GM18498 (cell line): ENCODE data around the gene CLCN6.

Source experiments
- ATAC-seq: cut with Tn5 transposase; IDR thresholded peaks from one replicate; pipeline ENCODE4 v1.9.1; 2021; ENCODE audit warnings: mild to moderate bottlenecking, moderate library complexity; ENCODE audit not compliant: unreplicated experiment

The CLCN6 gene

DNA sequence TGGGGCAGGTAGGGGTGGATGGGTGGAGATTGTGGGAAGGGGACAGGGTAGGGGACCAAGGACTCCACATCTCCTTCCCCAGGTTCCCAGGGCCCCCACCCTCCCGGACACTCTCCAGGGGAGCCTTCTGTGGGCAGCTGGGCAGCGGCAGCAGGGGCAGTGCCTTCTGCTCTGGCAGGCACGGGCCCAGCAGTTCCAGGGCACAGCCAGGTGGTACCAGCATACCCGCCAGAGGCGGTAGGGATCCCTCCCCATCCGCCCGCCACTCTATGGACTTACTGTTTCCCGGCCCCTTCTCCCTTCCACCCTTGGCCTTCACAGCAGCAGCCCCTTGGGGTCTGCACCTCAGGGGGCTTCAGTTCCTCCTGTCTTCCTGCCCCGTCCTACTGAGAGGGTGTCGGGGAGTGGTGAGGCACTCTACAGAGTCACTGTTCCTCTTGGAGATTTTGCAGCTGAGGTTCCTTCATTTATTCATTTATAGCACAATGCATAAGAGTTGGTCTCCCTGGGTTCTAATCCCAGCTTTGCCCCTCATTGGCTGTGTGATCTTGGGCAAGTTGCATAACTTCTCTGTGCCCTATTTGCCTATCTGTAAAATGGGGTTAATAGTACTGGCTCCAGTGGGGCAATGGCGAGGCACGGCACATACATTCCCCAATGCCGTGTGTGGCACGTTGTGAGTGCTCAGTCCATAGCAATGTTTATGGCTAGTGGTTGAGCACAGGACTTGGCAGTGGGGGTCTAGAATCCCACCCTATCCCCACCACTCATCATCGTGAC lies 27.0 kb upstream of the CLCN6 start:
- no peak for ATAC-seq

DNA sequence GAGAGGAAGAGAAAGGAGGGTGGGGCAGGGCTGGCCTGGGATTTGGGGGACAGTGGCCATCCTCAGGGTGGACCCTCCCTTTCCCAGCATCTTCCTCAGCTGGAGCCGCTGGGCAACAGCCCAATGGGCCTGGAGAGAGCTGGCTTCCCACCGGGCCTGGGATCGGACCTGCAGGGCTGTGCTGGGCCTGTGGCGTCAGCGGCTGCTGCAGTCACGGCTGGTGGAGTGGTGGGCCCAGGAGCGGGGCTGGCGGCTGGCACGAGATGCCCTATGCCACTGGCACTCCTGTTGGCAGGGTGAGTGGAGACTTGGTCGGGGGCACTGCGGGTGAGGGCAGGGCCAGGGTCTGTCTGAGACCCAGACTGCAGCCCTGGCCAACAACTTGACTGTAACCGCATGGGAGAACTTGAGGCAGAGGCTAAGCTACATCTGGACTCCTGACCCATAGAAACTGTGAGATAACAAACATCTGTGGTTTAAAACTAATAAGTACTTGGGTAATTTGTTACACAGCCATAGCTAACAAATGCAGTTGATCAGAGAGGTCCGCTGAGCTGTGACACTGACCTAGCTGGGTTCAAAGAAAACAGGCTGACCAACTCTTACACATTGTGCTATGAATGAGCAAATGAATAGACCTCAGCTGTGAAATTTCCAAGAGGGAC lies 26.1 kb upstream of the CLCN6 start:
- ATAC-seq = no peak

DNA sequence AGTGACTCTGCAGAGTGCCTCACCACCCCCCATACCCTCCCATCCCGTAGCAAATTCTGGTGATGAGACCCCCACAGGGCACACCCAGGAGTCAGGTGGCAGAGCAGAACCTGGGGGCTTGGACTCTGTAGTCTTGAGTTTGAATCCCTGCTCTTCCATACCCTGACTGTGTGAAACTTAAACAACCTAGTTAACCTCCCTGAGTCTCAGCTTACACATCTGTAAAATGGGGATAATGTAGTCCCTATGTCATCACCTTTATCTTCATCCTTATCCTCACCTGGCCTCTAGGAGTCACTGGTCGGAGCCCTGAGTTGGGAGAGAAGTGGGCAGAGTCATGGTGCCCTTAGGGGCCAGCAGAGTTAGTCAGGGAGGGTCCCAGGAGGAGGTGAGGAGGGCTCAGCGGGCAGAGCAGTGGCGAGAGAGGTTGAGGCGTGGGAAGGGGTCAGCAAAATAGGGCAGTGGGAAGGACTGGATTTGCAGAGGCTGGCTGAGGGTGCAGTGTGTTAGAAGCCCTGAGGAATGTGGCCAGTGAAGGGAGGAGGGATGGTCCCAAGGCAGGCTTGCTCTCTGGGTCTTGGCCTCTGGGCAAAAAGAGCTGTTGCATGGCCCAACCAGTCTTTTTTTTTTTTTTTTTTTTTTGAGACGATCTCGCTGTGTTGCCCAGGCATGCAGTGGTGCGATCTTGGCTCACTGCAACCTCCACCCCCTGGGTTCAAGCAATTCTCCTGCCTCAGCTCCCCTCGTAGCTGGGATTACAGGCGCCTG lies 25.4 kb upstream of the CLCN6 start:
- no peak for ATAC-seq

DNA sequence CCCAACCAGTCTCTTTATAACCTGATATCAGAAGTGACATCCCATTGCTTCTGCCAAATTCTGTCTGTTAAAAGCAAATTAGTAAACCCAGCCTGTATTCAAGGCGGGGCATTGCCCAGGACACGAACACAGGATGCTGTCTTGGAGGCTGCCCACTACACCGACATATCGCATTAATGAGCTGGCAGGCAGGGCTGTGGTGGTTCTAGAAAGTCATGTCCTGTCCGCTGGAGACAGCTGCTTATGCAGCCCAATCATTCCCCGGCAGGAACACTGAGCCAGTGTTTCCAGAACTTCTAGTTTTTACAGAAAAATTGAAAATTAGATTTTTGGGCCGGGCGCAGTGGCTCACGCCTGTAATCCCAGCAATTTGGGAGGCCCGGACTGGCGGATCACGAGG lies 24.7 kb upstream of the CLCN6 start:
- ATAC-seq = no peak

DNA sequence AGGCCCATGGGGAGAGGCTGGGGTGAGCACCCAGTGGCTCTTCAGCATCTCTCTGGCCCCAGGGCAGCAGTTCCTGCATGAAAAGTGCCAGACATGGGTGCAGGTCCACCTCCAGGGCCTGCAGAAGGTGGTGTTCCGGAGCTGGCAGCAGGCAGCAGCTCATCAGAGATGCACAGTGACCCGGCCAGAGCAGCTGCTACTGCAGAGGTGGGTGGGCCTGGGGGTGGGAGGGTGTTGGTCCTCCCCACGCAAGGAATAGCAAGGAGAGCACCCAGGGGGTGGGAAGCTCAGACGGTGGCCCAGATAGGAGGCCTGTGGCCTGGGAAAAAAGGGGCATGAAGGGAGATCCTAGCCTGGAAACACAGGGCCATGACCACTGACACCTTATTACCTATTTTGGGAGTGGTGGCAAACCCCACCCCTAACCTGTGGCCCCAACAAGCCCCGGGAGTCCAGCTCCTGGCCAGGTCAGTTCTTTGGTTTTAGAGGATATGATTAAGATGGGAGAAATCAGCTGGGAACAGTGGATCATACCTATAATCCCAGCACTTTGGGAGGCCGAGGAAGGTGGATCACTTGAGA lies 23.8 kb upstream of the CLCN6 start:
- ATAC-seq = no peak

DNA sequence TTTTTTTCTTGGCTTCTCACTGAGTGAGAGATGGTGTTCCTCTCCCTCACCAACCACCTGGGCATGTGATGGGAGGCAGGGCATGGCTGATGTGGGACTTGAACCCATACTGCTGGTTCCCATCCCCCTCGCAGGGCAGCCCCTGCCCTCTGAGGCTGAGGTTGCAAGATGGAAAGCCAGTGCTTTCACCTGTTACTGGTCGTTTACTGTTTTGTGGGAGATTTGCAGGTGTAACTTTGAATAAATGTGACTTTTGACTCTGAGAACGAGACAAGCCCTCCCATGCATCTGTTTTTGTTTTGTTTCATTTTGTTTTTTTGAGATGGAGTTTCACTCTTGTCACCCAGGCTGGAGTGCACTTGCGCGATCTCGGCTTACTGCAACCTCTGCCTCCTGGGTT lies 22.4 kb upstream of the CLCN6 start:
- ATAC-seq = no peak

DNA sequence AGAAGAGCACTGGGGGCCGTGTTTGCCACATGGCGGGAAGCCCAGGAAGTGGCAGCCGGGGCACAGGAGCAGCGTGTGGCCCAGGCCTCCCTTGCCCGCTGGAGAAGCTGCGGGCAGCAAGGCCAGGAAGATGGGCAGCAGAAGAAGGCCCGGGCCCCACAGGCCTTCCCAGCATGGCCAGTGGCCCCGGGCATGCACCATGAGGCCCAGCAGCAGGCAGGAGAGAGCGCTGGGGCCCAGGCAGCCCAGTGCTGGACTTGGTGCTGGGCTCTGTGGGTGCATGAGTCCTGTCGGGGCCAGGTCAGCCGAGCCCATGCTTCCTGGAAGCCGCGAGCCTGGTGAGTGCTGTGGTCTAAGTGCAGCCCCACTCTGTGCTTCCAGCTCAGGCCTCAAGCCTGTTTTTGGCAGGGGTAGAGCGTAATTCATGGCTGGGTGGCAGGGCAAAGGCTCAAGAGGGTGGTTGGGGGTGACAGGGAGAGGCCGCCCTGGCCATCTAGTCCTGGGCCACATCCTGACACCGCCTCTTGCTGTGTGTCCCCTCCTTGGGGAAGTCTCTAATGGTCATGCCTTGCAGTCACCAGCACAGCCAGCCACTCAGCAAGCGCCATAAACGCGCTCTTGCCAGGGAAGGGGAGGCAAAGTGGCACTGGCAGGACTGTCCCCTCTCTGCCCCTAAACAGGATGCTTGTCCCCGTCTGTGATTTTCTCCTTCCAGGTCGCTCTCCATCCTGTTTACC lies 21.6 kb upstream of the CLCN6 start:
- no peak for ATAC-seq

DNA sequence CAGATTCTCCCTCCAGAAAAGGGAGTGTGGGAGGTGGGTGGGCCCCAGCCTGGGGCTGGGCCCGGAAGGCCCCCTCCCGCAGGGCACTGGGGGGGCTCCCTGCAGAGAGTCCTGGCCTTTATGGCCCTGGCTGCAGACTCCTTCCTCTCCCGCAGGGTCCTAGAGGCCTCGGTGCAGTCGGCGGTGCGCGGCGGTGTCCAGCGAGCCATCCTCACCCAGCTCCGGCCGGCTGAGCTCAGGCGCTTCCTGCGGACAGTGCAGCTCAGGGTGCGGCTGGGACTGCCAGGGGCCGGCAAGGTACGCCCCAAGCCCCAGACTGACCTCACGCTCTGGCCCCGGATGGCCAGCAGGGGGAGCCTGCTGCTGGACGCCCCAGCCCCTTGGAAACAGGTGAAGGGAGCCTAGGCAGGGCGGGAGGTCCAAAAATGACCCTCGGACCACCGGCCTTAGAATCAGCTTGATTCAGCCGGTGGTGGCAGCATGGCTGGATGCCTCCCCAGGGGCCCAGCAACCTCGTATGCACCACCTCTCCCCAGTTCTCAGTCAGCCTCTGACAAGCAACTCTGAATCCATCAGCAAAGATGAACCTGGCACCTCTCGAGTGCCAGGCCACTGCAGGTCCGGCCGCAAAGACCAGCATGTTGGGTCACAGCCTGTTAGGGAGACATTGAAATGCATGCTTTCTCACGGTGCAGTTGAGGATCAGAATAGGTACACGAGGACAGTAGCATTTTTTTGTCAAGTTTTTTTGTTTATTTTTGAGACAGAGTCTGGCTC lies 20.8 kb upstream of the CLCN6 start:
- ATAC-seq = no peak

DNA sequence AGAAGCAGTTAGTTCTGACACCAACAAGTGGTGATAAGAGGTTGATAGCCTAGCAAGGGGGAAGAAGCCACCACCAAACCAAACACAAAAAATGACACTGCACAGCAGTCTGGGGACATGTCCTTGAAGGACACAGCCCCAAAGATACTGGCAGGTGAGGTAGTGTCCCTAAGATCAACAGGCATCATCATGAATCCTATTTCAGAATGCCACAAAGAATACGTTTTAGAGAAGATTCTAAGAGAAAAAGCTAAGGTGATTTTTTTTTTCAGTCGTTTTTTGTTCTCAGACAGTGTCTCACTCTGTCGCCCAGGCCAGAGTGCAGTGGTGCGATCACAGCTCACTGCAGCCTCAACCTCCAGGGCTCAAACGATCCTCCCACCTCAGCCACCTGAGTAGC lies 19.8 kb upstream of the CLCN6 start:
- ATAC-seq = no peak

DNA sequence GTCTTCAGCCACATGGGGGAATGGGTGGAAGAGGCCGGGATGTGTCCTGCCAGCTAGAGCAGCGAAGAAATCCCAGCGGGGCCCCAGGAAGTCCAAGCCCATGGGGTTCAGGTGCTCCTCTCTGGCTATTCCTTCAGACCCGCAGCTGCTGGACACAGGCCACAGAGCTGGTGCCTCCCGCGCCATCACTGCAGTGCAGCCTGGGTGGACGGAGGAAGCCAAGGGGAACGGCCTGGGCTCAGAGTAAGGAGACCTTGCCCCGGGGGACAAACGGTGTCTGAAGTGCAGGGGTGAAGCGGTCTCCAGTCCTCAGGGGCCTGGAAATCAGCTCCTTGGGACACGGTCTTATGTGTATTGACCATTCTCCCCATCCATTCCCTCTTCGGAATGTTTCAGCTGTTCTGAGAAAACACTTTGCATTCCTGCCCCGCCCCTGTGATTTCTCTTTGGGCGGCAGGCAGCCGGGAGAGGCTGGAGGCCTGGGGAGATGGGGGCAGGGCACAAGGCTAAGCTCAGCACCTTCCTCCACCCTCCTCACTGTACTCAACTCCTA lies 18.7 kb upstream of the CLCN6 start:
- no peak for ATAC-seq

DNA sequence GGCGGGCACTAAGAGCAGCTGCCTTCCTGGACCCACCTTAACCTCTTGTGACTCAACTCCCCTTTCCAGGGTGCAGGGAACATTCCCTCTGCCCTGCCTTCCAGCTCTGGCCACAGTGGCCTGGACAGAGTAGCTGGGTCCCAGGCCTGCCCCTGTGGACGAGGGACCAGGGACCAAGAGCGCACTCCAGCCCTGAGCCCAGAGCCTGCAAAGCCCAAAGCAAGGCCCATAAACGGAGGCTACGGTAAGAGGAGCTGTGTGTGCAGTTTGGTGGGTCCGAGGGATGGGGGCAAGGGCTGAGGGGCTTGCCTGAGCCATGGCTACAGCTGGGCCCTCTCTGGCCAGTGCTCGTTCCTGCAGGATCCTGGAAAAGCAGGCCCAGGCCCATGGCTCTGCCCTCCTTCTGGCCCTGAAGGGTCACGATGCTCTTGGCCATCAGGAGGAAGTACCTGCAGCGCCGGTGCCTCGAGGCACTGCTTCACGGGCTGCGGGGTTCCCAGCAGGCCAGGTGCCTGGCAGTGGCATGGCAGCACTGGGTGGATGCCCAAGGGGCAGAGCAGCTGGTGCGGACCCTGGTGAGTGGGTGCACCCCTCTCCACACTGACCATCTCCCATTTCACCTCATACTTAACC lies 18.1 kb upstream of the CLCN6 start:
- ATAC-seq = no peak

DNA sequence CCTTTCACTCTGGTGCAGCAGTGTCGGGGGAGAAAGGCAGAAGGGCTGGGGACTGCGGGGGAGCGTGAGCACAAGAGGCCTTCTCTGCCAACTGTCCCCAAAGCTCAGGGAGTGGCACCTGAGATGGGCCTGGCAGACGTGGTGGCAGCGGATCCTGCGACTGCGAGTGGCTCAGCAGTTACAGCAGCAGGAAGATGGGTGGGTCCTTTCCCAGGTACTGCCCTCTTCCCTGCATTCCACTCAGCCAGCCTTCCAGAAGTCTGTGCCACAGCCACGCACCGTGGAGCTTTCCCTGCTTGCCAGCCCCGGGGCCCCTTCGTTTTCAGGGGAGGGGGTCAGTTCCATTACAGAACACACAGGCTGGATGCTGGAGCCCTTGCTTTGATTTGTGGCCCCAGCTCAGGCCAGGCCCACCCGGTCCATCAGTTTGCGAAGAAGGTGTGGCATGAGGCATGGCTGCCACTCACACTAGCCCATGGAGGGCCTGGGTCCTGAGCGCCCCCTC lies 17.4 kb upstream of the CLCN6 start:
- no peak for ATAC-seq

DNA sequence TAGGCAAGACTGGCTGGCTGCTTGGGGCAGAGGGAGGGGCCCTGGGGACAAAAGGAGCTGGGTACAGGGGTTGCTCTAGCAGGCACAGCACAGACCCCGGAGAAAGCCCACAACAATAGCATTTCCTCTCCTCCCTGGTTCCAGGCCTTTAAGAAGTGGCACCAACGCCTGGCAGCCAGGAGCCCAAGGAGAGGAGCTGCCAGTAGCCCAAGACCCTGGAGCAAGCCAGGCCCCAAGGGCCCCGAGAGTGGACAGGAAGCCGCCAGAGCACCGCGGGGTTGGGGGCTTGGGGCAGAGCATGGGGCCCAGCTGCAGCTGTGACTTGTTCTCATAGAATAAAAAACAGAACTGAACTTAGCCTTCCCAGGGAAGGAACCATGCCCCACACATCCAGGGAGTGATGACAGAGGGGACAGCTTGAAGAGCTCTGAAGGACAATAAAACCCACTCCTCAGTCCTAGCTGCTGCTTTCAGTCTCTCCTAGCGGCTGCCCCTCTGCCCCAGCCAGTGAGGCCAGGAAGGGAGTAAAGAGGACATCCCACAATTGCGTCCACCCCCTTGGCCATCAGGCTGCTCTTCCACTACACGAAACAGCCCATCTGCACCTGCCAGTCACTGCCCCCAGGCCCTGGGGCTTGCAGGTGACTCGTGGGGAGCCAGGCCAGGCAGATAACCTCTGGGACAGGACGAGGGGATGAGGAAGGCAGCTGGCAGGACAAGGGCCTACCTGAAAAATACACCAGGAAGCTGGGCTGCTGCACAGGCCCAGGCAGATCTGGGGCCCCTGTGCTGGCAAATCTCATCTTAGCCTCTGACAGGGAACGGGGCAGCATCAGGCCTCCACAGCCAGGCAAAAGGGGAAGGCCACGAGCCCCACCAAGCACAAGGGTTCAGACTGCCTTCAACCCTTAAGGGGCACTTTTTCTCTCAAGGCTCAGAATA lies 16.6 kb upstream of the CLCN6 start:
- ATAC-seq = no peak

DNA sequence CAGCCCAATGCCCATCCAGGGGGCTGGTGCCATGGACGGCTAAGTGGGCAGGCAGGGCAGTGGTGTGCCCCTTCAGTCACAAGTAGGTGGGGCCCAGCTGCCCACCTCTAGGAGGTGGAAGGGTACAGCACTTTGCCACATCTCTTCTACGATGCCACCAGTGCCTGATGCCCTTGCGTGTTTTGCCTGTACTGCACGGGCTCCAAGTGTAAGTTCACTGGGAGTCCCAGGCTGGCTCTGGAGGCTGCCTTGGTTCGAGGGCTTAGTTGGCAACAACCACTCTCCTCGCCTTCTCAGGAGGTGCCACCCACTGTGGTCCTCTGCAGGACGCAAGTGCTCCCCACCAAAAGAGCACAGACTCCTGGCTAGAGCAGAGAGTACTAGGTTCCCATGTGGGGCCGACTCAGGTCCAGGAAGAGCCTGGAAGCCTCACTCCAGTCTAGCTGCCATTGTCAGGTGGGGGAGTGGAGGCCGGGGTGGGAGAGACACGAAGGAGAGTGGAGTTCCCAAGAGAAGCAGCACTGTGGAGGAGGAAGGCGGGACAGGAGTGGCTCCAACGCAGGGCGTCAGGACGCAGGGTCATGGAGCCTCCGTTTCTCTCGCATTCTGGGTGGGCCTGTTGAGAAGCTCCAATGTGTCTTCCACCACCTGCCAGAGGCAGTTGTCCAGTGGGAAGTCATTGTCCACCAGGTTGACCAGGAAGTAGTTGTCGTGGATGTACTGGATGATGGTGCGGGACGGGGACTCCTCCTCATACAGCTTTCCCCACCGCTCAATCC lies 15.7 kb upstream of the CLCN6 start:
- no peak for ATAC-seq

DNA sequence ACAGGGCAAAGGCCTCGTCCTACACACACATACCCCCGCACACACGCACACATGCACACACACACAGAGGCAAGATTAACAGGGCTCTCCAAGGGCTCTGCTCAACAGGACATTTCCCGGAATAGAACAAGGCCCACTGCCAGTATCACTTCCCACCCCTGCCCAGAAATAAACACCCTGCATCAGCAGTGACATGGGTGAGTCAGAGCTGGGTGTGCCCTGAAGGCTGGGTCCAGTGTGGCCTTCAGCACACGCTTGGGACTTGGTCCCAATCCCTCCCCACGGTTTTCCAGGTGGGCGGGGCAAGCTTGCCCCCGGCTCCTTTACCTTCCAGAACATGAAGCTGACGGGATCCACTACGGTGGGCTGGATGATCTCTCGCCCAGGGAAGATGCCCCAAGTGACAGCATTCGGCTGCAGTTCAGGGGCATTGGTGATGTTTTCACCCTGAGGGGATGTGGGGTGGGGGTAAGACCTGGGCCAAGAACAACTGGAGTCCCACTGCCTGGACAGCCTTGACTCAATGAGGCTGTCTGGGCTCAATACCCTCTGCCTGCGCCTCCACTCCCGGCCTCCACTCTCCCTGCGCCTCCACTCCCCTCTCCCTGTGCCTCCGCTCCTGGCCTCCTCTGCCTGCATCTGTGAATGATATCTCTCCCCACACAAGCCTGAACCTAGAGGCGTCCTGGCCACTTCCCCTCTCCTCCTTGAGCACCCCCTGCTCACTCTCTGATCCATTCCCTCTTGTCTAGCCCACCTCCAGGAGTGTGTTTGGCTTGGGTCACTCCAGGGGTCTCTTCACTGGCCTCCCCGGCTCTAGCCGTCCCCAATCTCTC lies 14.9 kb upstream of the CLCN6 start:
- no peak for ATAC-seq

DNA sequence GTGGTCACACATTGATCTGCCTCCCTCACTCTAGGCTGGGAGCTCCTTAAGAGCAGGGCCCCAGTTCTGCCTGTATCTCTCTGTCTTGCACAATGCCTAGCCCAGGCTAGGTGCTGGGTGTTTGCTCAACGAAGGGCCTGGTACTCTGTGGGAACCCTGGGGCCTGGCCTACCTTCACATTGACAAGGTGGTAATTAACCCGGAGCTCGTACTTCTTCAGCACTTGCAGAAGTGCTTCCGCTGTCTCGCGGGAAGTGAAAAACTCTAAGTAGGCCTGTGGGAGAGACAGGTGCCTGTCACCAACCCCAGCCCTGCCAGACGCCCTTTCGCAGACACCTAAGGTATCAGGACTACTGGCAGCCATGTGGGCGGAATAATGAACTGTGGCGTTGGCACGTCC lies 13.9 kb upstream of the CLCN6 start:
- ATAC-seq = no peak
